ENCODE data around the gene SCYL2.
A peak's percentile ranks its signal among the peaks of the same experiment; 100 is the strongest.
"Not testable (repeated sequence)": the region's sequence is repeated elsewhere in the genome, so short reads cannot be mapped to it uniquely, and the experiment has no call there.

The SCYL2 gene

GRCh38 chr12:100317371-100317770 is 50.4 kb downstream of the SCYL2 start:
- Mint-ChIP-seq H3K27me3 (no peaks in the 10 kb centered on the region), H3K4me3 (no peak overlapping the region), H3K4me1 (no peaks in the 10 kb centered on the region), H3K9me3 (no peaks in the 10 kb centered on the region), H3K36me3 (peaks cover 24% of the 10 kb centered on the region), H3K27ac (no peak overlapping the region)
- ATAC-seq (ENCODE audit: low read depth) (no peak), DNase-seq (ENCODE audit: low spot score in 2 of 2) (no peak)

- H3K27me3 Mint-ChIP-seq, result no peaks in the 10 kb centered on the region
- H3K9me3 Mint-ChIP-seq, result no peaks in the 10 kb centered on the region
- H3K36me3 Mint-ChIP-seq, result peaks cover 17% of the 10 kb centered on the region
- H3K4me1 Mint-ChIP-seq, result peaks cover 3% of the 10 kb centered on the region
- DNase-seq (ENCODE audit: low spot score in 2 of 2), result no peak
- no peak overlapping the region for H3K4me3 Mint-ChIP-seq
- no peak for ATAC-seq (ENCODE audit: low read depth)
- H3K27ac Mint-ChIP-seq, result no peak overlapping the region
These were observed 57.5 kb downstream of the SCYL2 start for GRCh38 chr12:100324498-100324897.

DNA sequence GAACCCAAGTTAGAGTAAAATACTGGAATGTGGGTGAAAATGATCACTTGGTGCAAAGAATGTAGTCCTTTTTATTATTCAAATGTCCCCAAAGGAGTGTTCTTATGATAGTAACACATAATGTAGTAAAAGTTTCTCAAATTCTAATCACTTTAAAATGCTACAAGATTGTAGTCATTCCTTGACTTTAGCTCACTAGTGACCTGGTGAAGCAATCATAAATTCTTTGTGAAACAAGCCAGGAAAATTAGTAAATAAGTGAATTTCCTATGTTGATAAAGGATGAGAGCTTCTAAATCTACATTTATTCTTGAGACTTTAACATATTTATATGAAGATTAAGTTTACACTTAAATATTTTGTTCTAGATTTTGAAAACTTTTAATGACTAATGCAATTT is 59.2 kb downstream of the SCYL2 start:
- H3K9me3 Mint-ChIP-seq, result no peaks in the 10 kb centered on the region
- H3K27me3 Mint-ChIP-seq, result no peaks in the 10 kb centered on the region
- no peak overlapping the region for H3K27ac Mint-ChIP-seq
- H3K4me1 Mint-ChIP-seq, result peaks cover 3% of the 10 kb centered on the region
- H3K4me3 Mint-ChIP-seq, result no peak overlapping the region
- DNase-seq (ENCODE audit: low spot score in 2 of 2) (no peak), ATAC-seq (ENCODE audit: low read depth) (no peak)
- peaks cover 24% of the 10 kb centered on the region for H3K36me3 Mint-ChIP-seq

- DNase-seq (ENCODE audit: low spot score in 2 of 2), result no peak
- peak; percentile 17 for ATAC-seq (ENCODE audit: low read depth)
- peak overlapping the region; percentile 33 for H3K27ac Mint-ChIP-seq
- no peaks in the 10 kb centered on the region for H3K9me3 Mint-ChIP-seq
- peaks cover 3% of the 10 kb centered on the region for H3K4me1 Mint-ChIP-seq
- no peaks in the 10 kb centered on the region for H3K27me3 Mint-ChIP-seq
- no peak overlapping the region for H3K4me3 Mint-ChIP-seq
- peaks cover 31% of the 10 kb centered on the region for H3K36me3 Mint-ChIP-seq
These were observed 62.8 kb downstream of the SCYL2 start for GRCh38 chr12:100329800-100330199.

DNA sequence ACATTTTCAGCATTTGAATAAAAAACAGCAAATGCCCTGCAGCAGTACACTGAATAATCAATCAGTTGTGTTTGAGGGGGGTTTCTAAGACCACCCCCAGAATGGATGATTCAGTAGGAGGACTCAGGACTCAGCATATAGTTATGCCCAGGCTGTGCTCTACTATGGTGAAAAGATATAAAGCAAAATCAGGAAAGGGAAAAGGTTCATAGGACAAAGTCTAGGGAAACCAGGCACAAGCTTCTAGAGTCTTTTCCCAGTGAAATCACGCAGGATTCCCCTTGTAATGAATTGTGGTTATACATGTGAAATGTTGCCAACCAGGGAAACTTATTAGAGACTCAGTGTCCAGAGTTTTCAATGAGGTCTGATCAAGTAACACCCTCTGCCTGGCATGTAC is 64.9 kb downstream of the SCYL2 start:
- H3K9me3 Mint-ChIP-seq, result no peaks in the 10 kb centered on the region
- no peak overlapping the region for H3K4me3 Mint-ChIP-seq
- no peaks in the 10 kb centered on the region for H3K27me3 Mint-ChIP-seq
- H3K4me1 Mint-ChIP-seq, result peaks cover 3% of the 10 kb centered on the region
- ATAC-seq (ENCODE audit: low read depth), result no peak
- H3K36me3 Mint-ChIP-seq, result peaks cover 42% of the 10 kb centered on the region
- H3K27ac Mint-ChIP-seq, result no peak overlapping the region
- DNase-seq (ENCODE audit: low spot score in 2 of 2), result no peak

DNA sequence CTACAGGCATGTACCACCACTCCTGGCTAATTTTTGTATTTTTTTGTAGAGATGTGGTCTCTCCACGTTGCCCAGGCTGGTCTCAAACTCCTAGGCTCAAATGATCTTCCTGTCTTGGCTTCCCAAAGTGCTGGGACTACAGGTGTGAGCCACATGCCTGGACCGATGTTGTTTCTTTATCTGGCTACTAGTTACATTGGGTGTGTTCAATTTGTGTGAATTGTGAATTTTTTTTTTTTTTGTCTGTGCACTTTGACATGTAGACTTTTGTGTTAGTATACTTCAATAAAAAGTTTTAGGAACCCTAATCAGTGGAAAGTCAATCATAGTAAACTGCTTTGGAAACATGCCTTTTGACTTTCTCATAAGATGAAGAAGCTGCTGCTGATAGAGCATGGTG is 65.9 kb downstream of the SCYL2 start:
- Mint-ChIP-seq H3K27ac (peak overlapping the region; percentile 23), H3K36me3 (peaks cover 42% of the 10 kb centered on the region), H3K9me3 (no peaks in the 10 kb centered on the region), H3K4me3 (no peak overlapping the region), H3K27me3 (no peaks in the 10 kb centered on the region), H3K4me1 (peaks cover 3% of the 10 kb centered on the region)
- ATAC-seq (ENCODE audit: low read depth) (no peak), DNase-seq (ENCODE audit: low spot score in 2 of 2) (no peak)

- Mint-ChIP-seq H3K27ac (no peak overlapping the region), H3K4me1 (no peaks in the 10 kb centered on the region), H3K36me3 (peaks cover 23% of the 10 kb centered on the region), H3K4me3 (no peak overlapping the region), H3K27me3 (no peaks in the 10 kb centered on the region), H3K9me3 (no peaks in the 10 kb centered on the region)
- ATAC-seq (ENCODE audit: low read depth) (no peak), DNase-seq (ENCODE audit: low spot score in 2 of 2) (no peak)
These were observed 70.3 kb downstream of the SCYL2 start for GRCh38 chr12:100337299-100337698.

- Mint-ChIP-seq H3K4me3 (no peak overlapping the region), H3K27me3 (no peaks in the 10 kb centered on the region), H3K27ac (no peak overlapping the region), H3K4me1 (no peaks in the 10 kb centered on the region), H3K9me3 (peaks cover 3% of the 10 kb centered on the region), H3K36me3 (peaks cover 21% of the 10 kb centered on the region)
- no peak for DNase-seq (ENCODE audit: low spot score in 2 of 2)
- no peak for ATAC-seq (ENCODE audit: low read depth)
These were observed 70.8 kb downstream of the SCYL2 start for GRCh38 chr12:100337727-100338126.

DNA sequence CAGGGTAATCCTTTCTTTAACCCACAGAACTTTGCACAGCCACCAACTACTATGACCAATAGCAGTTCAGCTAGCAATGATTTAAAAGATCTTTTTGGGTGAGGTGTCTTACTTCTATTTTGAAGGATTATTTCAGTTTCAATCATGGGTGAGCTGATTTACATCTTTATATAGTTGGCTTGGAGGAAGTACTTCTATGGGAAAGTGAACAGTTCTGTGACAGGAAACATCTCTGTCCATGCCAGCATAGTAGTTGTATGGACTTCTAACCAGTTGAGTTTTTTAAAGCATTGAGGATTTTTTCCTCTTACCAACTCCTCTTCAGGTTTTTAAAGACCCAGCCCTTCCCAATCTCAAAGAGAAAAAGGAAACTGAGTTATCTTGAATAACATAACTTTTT is 72.1 kb downstream of the SCYL2 start:
- no peak overlapping the region for H3K27ac Mint-ChIP-seq
- H3K9me3 Mint-ChIP-seq, result peaks cover 3% of the 10 kb centered on the region
- H3K27me3 Mint-ChIP-seq, result no peaks in the 10 kb centered on the region
- ATAC-seq (ENCODE audit: low read depth), result no peak
- H3K4me3 Mint-ChIP-seq, result no peak overlapping the region
- peaks cover 18% of the 10 kb centered on the region for H3K36me3 Mint-ChIP-seq
- H3K4me1 Mint-ChIP-seq, result no peaks in the 10 kb centered on the region
- no peak for DNase-seq (ENCODE audit: low spot score in 2 of 2)

- DNase-seq (ENCODE audit: low spot score in 2 of 2); ATAC-seq (ENCODE audit: low read depth); H3K36me3 Mint-ChIP-seq; H3K4me1 Mint-ChIP-seq; H3K27me3 Mint-ChIP-seq; H3K9me3 Mint-ChIP-seq; H3K4me3 Mint-ChIP-seq; H3K27ac Mint-ChIP-seq: not testable (repeated sequence)
These were observed 75.9 kb downstream of the SCYL2 start for GRCh38 chr12:100342897-100343296.

- H3K27ac Mint-ChIP-seq; H3K4me3 Mint-ChIP-seq; H3K36me3 Mint-ChIP-seq; H3K4me1 Mint-ChIP-seq; H3K9me3 Mint-ChIP-seq; ATAC-seq (ENCODE audit: low read depth); H3K27me3 Mint-ChIP-seq; DNase-seq (ENCODE audit: low spot score in 2 of 2): not testable (repeated sequence)
These were observed 77.4 kb downstream of the SCYL2 start for GRCh38 chr12:100344351-100344750.

DNA sequence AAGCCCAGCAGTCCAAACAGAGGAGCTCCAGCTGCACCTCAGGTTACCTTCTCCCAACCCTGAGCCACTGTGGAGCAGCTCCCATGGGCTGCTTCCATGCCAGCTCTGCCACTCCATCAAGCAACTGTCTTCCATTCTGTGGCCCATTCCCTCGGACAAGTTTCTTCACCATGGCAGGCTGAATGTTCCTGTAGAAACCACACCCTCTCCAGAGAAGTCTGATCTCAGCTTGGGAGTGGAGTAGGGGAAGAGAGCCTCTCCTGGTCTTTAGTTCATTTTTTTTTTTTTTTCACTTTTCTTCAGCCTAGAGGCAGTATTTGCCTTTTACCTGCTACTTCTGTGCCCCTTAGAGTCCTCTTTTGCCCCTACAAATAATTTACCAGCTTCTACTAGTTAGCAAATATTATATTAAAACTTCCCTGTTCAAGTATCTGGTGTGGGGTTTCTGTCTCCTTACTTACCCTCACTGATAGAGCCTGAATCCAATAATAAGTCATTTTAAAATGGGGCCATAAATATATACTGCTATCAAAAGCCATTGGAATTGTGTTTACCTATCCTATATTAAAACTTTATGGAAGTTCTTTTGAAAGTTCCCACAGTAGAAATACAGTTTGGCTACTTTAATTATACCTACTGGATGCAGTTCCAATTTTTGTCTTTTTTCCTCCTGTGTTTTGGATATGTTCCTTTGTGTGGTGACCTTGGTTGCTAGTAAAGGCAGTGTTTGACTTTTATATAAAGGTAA is 78.2 kb downstream of the SCYL2 start:
- Mint-ChIP-seq H3K36me3 (no peaks in the 10 kb centered on the region), H3K27me3 (no peaks in the 10 kb centered on the region), H3K4me3 (no peak overlapping the region), H3K4me1 (no peaks in the 10 kb centered on the region), H3K9me3 (peaks cover 3% of the 10 kb centered on the region), H3K27ac (no peak overlapping the region)
- ATAC-seq (ENCODE audit: low read depth) (no peak), DNase-seq (ENCODE audit: low spot score in 2 of 2) (no peak)

DNA sequence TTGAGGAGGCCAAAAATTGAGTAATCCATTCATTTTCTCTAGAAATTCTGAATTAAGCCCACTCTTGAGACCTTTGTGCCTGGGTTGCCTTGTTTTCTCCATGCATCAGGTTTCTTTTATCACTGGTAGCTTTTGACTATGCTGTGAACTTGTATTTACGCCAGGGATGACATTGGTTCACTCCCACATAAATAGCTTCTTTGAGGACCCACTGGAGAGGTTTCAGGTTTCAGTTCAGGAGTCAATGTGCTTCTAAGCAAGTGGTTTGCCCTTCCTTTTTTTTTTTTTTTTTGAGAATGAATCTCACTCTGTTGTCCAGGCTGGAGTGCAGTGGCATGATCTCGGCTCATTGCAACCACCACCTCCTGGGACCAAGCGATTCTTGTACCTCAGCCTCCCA is 79.7 kb downstream of the SCYL2 start:
- Mint-ChIP-seq H3K9me3 (peaks cover 3% of the 10 kb centered on the region), H3K4me3 (no peak overlapping the region), H3K4me1 (no peaks in the 10 kb centered on the region), H3K36me3 (no peaks in the 10 kb centered on the region), H3K27ac (no peak overlapping the region), H3K27me3 (no peaks in the 10 kb centered on the region)
- no peak for ATAC-seq (ENCODE audit: low read depth)
- DNase-seq (ENCODE audit: low spot score in 2 of 2), result no peak

- DNase-seq (ENCODE audit: low spot score in 2 of 2) (no peak), ATAC-seq (ENCODE audit: low read depth) (no peak)
- no peaks in the 10 kb centered on the region for H3K27me3 Mint-ChIP-seq
- no peak overlapping the region for H3K4me3 Mint-ChIP-seq
- H3K27ac Mint-ChIP-seq, result no peak overlapping the region
- H3K4me1 Mint-ChIP-seq, result no peaks in the 10 kb centered on the region
- H3K9me3 Mint-ChIP-seq, result no peaks in the 10 kb centered on the region
- no peaks in the 10 kb centered on the region for H3K36me3 Mint-ChIP-seq
These were observed 81.9 kb downstream of the SCYL2 start for GRCh38 chr12:100348657-100349454.

Measured in memory B cell (primary cell).